CD14-positive monocyte (primary cell): ENCODE results near the gene PRKACA. TPM values are rescaled to one million over a fixed set of nuclear protein-coding genes. Genes with fewer than 3 reads are reported as not detected.

ENCODE experiments used
- DNase-seq, 3 donors: peaks; one replicate each; pipeline ENCODE4 v3.0.0-alpha.2; 2011 to 2022
- H2AFZ ChIP-seq: 2 replicates; pipeline ENCODE4 v1.6.0; 2012; ENCODE audit warnings: mild to moderate bottlenecking, low read depth, low read length, inconsistent platforms; ENCODE audit not compliant: insufficient read depth, poor library complexity, severe bottlenecking
- H3K27ac ChIP-seq, 2 donors: 1 replicate in 1 of 2; 2 replicates in 1 of 2; pipeline ENCODE4 v1.5.1; 2012 to 2013; ENCODE audit warnings: low read length in 2 of 2, control low read depth in 1 of 2, inconsistent platforms in 1 of 2, low read depth in 1 of 2, mild to moderate bottlenecking in 1 of 2
- H3K27me3 ChIP-seq, 2 donors: one replicate each; pipeline versions ENCODE4 v1.6.0 to v1.6.1; 2011 to 2013; ENCODE audit warnings: low read length in 2 of 2; ENCODE audit not compliant: control insufficient read depth in 2 of 2, insufficient read depth in 2 of 2
- H3K36me3 ChIP-seq, 2 donors: replicated peaks in 1 of 2; 1 replicate in 1 of 2; 2 replicates in 1 of 2; pipeline versions ENCODE4 v1.5.1 to v1.6.1; 2012 to 2013; ENCODE audit warnings: low read length in 2 of 2, control low read depth in 1 of 2, inconsistent platforms in 1 of 2, mild to moderate bottlenecking in 1 of 2; ENCODE audit not compliant: insufficient read depth in 2 of 2, control insufficient read depth in 1 of 2
- H3K4me1 ChIP-seq, 2 donors: 1 replicate in 1 of 2; 2 replicates in 1 of 2; pipeline versions ENCODE4 v1.5.1 to v1.6.1; 2012 to 2013; ENCODE audit warnings: low read length in 2 of 2, control low read depth in 1 of 2, inconsistent platforms in 1 of 2, mild to moderate bottlenecking in 1 of 2, moderate library complexity in 1 of 2; ENCODE audit not compliant: insufficient read depth in 2 of 2, control insufficient read depth in 1 of 2
- H3K4me2 ChIP-seq: replicated peaks from 2 replicates; pipeline ENCODE3; 2012; ENCODE audit warnings: low read length, moderate library complexity, mild to moderate bottlenecking; ENCODE audit not compliant: poor library complexity, severe bottlenecking; ENCODE audit errors: extremely low read depth
- H3K4me3 ChIP-seq, 3 experiments: fragments of 200-600 bp in 1 of 3; sonication (generic) in 1 of 3; replicated peaks in 1 of 3; 1 replicate in 2 of 3; 2 replicates in 1 of 3; pipeline ENCODE4 v1.5.1; 2011 to 2013; ENCODE audit warnings: low read length in 3 of 3, mild to moderate bottlenecking in 3 of 3, control low read depth in 2 of 3, low read depth in 2 of 3, inconsistent platforms in 1 of 3, moderate library complexity in 1 of 3
- H3K79me2 ChIP-seq: 2 replicates; pipeline ENCODE4 v1.6.0; 2012; ENCODE audit warnings: mild to moderate bottlenecking, control low read depth, inconsistent platforms, low read length, moderate library complexity; ENCODE audit not compliant: insufficient read depth
- H3K9ac ChIP-seq: 2 replicates; pipeline ENCODE4 v1.6.0; 2017; ENCODE audit warnings: low read length, mild to moderate bottlenecking; ENCODE audit not compliant: insufficient read depth, poor library complexity, severe bottlenecking
- H3K9me3 ChIP-seq, 2 donors: replicated peaks in 1 of 2; 1 replicate in 1 of 2; 2 replicates in 1 of 2; pipeline versions ENCODE4 v1.5.1 to v1.6.1; 2012 to 2013; ENCODE audit warnings: low read length in 2 of 2, control low read depth in 1 of 2; ENCODE audit not compliant: control insufficient read depth in 1 of 2, insufficient read depth in 1 of 2
- H4K20me1 ChIP-seq: 2 replicates; pipeline ENCODE4 v1.6.0; 2012; ENCODE audit warnings: mild to moderate bottlenecking, low read length, control low read depth, moderate library complexity; ENCODE audit not compliant: insufficient read depth
- H3K27ac Mint-ChIP-seq, 7 donors: one replicate each; pipeline ENCODE4 v1.8.0; 2020; ENCODE audit warnings: mild to moderate bottlenecking in 7 of 7, mixed read lengths in 7 of 7, moderate library complexity in 6 of 7, inconsistent platforms in 2 of 7
- H3K27me3 Mint-ChIP-seq, 3 donors: one replicate each; pipeline ENCODE4 v1.8.0; 2021 to 2022; ENCODE audit warnings: low read depth in 3 of 3, mild to moderate bottlenecking in 3 of 3, mixed read lengths in 3 of 3, moderate library complexity in 3 of 3, inconsistent platforms in 1 of 3
- H3K36me3 Mint-ChIP-seq, 2 donors: one replicate each; pipeline ENCODE4 v1.8.0; 2020; ENCODE audit warnings: mixed read lengths in 2 of 2, inconsistent platforms in 1 of 2, mild to moderate bottlenecking in 1 of 2
- H3K4me1 Mint-ChIP-seq: one replicate; pipeline ENCODE4 v1.8.0; 2020; ENCODE audit warnings: mild to moderate bottlenecking, mixed read lengths
- H3K4me3 Mint-ChIP-seq, 2 donors: one replicate each; pipeline ENCODE4 v1.8.0; 2020; ENCODE audit warnings: mild to moderate bottlenecking in 2 of 2, mixed read lengths in 2 of 2, moderate library complexity in 1 of 2
- H3K9me3 Mint-ChIP-seq, 7 donors: one replicate each; pipeline ENCODE4 v1.8.0; 2020 to 2022; ENCODE audit warnings: mixed read lengths in 7 of 7, mild to moderate bottlenecking in 6 of 7, moderate library complexity in 6 of 7, inconsistent platforms in 2 of 7
- CTCF ChIP-seq: fragments of 200-600 bp; IDR thresholded peaks from one replicate; pipeline ENCODE4 v1.8.0; 2022; ENCODE audit warnings: antibody characterized with exemption, mild to moderate bottlenecking
- WGBS: methylation state at CpG from one replicate; pipeline ENCODE4 v1.1.5; 2013; ENCODE audit warnings: missing lambda C conversion rate; ENCODE audit not compliant: insufficient coverage; 5-methylcytosine and 5-hydroxymethylcytosine counted together
- intact Hi-C, 2 donors: fragments of 100-400 bp; cut with micrococcal nuclease; formaldehyde crosslinking; loops; one replicate each; pipeline versions ENCODE4 v1.15.0 to v1.15.1; 2023
- polyA plus RNA-seq, 3 donors: library from polyadenylated mRNA; depleted of rRNA in 1 of 3; unstranded in 2 of 3; stranded (reverse) in 1 of 3; fragments of 300-500 nt in 2 of 3; fragments of >200 nt in 1 of 3; fragmentation: Illumina TruSeq in 2 of 3; gene quantifications; 1 replicate in 2 of 3; 2 replicates in 1 of 3; pipeline ENCODE4 v1.2.3, GENCODE V29; 2012 to 2021

PRKACA gene
- polyA plus RNA-seq, 3 donors = 2.0 to 231 (median 3.8) TPM

DNA sequence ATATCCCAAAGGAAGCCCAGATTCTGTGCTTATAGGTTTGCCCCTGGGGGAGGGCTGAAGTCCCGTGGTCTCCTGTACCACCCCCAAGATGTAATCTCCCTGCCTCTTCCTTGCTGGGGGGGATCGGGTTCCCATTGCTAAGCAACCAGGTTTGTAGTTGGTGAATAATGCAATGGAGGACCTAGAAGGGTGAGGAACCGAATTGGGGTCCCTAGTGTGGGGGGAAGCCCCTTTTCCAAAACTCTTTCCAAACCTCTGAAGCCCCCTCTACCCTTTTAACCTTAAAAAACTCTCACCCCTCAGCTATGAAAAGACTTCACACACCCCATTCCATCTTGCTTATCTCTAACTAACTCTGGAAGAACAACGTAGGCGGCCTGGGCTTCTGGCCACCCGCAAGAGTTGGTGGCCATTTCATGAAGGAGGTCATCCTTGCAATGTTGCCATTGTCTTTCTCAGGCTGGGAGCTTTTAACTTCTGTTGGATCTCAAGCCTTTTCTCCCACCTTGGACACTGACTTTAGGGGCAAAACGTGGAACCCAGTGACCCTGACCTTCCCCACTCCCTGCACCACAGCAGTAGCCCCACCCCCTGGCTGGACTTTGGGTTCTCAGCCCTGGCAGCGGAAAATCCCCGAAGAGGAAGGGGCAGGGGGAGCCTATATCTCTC lies 56.3 kb downstream of the PRKACA start:
- Histone ChIP-seq H3K79me2 (no peaks in the 10 kb centered on the region), H3K9ac (no peak overlapping the region)

DNA sequence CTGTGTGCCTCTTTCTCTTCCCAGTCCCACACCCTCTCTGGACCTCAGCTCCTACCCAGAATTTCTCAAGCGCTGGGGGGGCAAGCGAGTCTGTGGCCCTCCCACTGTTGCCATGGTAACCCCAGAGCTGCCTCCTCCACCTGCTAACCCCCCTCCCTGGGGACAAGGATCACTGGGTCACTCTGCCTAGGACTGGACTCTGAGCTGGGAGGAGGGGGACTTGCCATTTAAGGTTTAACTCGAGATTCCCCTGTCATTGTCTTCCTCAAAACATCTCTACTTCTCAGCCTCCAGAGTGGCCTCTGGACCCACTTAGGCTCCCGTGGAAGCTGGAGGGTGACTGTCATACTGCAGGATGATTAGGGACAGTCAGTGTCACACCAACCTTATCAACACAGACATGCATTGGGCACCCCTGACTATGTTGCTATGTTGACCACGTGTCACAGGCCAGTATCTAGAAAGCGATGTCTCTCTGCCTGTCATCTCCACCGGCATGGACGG lies 57.9 kb downstream of the PRKACA start:
- H2AFZ ChIP-seq = no peak overlapping the region
- TF ChIP-seq CTCF = no peak
- 43% methylated on average over 3 of the region's 8 CpGs for WGBS
- no peak overlapping the region for H3K4me2 ChIP-seq
- no peaks in the 10 kb centered on the region for H4K20me1 ChIP-seq
- H3K4me1 ChIP-seq = peaks cover 6 to 9% of the 10 kb centered on the region in 2 donors
- H3K79me2 ChIP-seq = no peaks in the 10 kb centered on the region
- Mint-ChIP-seq H3K9me3 (peaks cover 0 to 10% (median 1%) of the 10 kb centered on the region in 7 donors), H3K27me3 (peaks cover 47 to 65% (median 64%) of the 10 kb centered on the region in 3 donors), H3K36me3 (peaks cover 4 to 7% of the 10 kb centered on the region in 2 donors), H3K4me3 (peak overlapping the region in 1 of 2 donors; percentile 62), H3K4me1 (peaks cover 20% of the 10 kb centered on the region), H3K27ac (peak overlapping the region in 1 of 7 donors; percentile 80)
- no peaks in the 10 kb centered on the region for H3K36me3 ChIP-seq
- intact Hi-C loops = no loop called here
- no peak for DNase-seq
- no peak overlapping the region for H3K4me3 ChIP-seq
- H3K9ac ChIP-seq = no peak overlapping the region
- no peak overlapping the region for H3K27ac ChIP-seq
- H3K9me3 ChIP-seq = peaks cover 0 to 3% of the 10 kb centered on the region in 2 donors
- H3K27me3 ChIP-seq = peaks cover 16 to 52% of the 10 kb centered on the region in 2 donors

More for the DNA sequence above, 56.3 kb downstream of the PRKACA start:
- Histone ChIP-seq H3K27me3 (peaks cover 16 to 47% of the 10 kb centered on the region in 2 donors), H2AFZ (no peak overlapping the region), H3K9me3 (peaks cover 0 to 3% of the 10 kb centered on the region in 2 donors), H3K4me2 (no peak overlapping the region), H4K20me1 (no peaks in the 10 kb centered on the region), H3K4me1 (peaks cover 6 to 9% of the 10 kb centered on the region in 2 donors), H3K4me3 (no peak overlapping the region), H3K27ac (no peak overlapping the region), H3K36me3 (no peaks in the 10 kb centered on the region)
- WGBS = 100% methylated on average over 4 of the region's 9 CpGs
- intact Hi-C loops = no loop called here
- DNase-seq = no peak
- peaks cover 0 to 12% (median 1%) of the 10 kb centered on the region in 7 donors for H3K9me3 Mint-ChIP-seq
- no peak for TF ChIP-seq CTCF
- peaks cover 21% of the 10 kb centered on the region for H3K4me1 Mint-ChIP-seq
- H3K27me3 Mint-ChIP-seq = peaks cover 41 to 60% (median 56%) of the 10 kb centered on the region in 3 donors
- no peak overlapping the region for H3K4me3 Mint-ChIP-seq
- no peak overlapping the region for H3K27ac Mint-ChIP-seq
- H3K36me3 Mint-ChIP-seq = peaks cover 4 to 7% of the 10 kb centered on the region in 2 donors
